Adrenal gland (tissue), 12 donors: ENCODE data around the gene SREBF1. TPM values are rescaled to one million over a fixed set of nuclear protein-coding genes. Genes with fewer than 3 reads are reported as not detected.

Experiments
- DNase-seq, 7 donors: peaks; one replicate each; pipeline ENCODE4 v3.0.0-alpha.2; 2019 to 2020
- H3K27ac ChIP-seq, 5 donors: fragments of 200-600 bp; sonication (generic) in 4 of 5; 1 replicate in 3 of 5; 2 replicates in 2 of 5; pipeline versions ENCODE4 v1.5.1 to v1.8.0; 2016 to 2020; ENCODE audit warnings: mild to moderate bottlenecking in 1 of 5
- H3K27me3 ChIP-seq: fragments of 200-600 bp; 2 replicates; pipeline ENCODE4 v1.8.0; 2021
- H3K36me3 ChIP-seq, 2 donors: fragments of 200-600 bp; replicated peaks in 1 of 2; 1 replicate in 1 of 2; 2 replicates in 1 of 2; pipeline versions ENCODE4 v1.5.1 to v1.8.0; 2018 to 2022
- H3K4me1 ChIP-seq, 2 donors: fragments of 200-600 bp; replicated peaks in 1 of 2; 1 replicate in 1 of 2; 2 replicates in 1 of 2; pipeline versions ENCODE4 v1.5.1 to v1.8.0; 2018 to 2021
- H3K4me3 ChIP-seq, 4 donors: fragments of 200-600 bp; sonication (generic) in 3 of 4; one replicate each; pipeline ENCODE4 v1.5.1; 2016 to 2018
- H3K9me3 ChIP-seq, 3 donors: fragments of 200-600 bp; sonication (generic) in 1 of 3; replicated peaks in 1 of 3; 1 replicate in 2 of 3; 2 replicates in 1 of 3; pipeline versions ENCODE4 v1.5.1 to v1.8.0; 2016 to 2021
- POLR2A ChIP-seq, 2 donors: fragments of 450-650 bp; IDR thresholded peaks; one replicate each; pipeline ENCODE4 v1.6.1; 2017; ENCODE audit warnings: antibody characterized with exemption in 2 of 2, mild to moderate bottlenecking in 2 of 2, moderate library complexity in 1 of 2
- WGBS, 4 donors: extraction: QIAGEN DNeasy Blood & Tissue Kit in 2 of 4; methylation state at CpG; one replicate each; pipeline versions ENCODE4 v1.1.5 to v1.1.7; 2013 to 2017; 5-methylcytosine and 5-hydroxymethylcytosine counted together
- intact Hi-C, 2 donors: fragments of 100-400 bp; cut with DNase I; formaldehyde crosslinking; loops; one replicate each; pipeline versions ENCODE4 v1.14.1 to v1.15.0; 2022 to 2023
- polyA plus RNA-seq, 3 donors: library from polyadenylated mRNA; stranded (reverse); fragments of 200-250 nt in 2 of 3; fragments of 350-450 nt in 1 of 3; fragmentation: Illumina TruSeq in 1 of 3; extraction: RNeasy Lipid Tissue Mini Kit (QIAGEN cat#74804) in 1 of 3; gene quantifications; one replicate each; pipeline ENCODE4 v1.2.3, GENCODE V29; 2013 to 2014
- total RNA-seq, 9 donors: library from RNA; depleted of rRNA in 4 of 9; stranded (reverse); fragments of >200 nt in 4 of 9; fragments of 120-200 nt in 1 of 9; fragmentation: NEBNext Ultra II Directional in 1 of 9; extraction: Animal tissue kit (Norgen Biotek cat#: 25700) in 1 of 9; gene quantifications; one replicate each; pipeline versions ENCODE4 v1.1.0 to v1.2.4, GENCODE V29; 2013 to 2023
- TF ChIP-seq, protein P1 (sequence below), 6 experiments: fragments of 450-650 bp in 4 of 6; fragments of 200-600 bp in 2 of 6; sonication (generic) in 1 of 6; IDR thresholded peaks; 1 replicate in 5 of 6; 2 replicates in 1 of 6; pipeline versions ENCODE4 v1.5.1 to v1.8.0; 2016 to 2021; ENCODE audit warnings: antibody characterized with exemption in 6 of 6, mild to moderate bottlenecking in 2 of 6, moderate library complexity in 1 of 6
- donor health status: healthy with polysubstance abuse.
- donor health status: Bipolar disorder and iron deficiency.
- donor health status: DM: yes; HTN: yes; CAD: no.
- donor health status: DM: no; HTN: no; CAD: no.
- donor health status: DM: no; HTN: no; CAD: no.
- donor health status: DM: yes; HTN: yes; CAD: no.

Gene SREBF1
- total and polyA plus RNA-seq, 12 donors, result 48.2 to 850 (median 576) TPM

DNA sequence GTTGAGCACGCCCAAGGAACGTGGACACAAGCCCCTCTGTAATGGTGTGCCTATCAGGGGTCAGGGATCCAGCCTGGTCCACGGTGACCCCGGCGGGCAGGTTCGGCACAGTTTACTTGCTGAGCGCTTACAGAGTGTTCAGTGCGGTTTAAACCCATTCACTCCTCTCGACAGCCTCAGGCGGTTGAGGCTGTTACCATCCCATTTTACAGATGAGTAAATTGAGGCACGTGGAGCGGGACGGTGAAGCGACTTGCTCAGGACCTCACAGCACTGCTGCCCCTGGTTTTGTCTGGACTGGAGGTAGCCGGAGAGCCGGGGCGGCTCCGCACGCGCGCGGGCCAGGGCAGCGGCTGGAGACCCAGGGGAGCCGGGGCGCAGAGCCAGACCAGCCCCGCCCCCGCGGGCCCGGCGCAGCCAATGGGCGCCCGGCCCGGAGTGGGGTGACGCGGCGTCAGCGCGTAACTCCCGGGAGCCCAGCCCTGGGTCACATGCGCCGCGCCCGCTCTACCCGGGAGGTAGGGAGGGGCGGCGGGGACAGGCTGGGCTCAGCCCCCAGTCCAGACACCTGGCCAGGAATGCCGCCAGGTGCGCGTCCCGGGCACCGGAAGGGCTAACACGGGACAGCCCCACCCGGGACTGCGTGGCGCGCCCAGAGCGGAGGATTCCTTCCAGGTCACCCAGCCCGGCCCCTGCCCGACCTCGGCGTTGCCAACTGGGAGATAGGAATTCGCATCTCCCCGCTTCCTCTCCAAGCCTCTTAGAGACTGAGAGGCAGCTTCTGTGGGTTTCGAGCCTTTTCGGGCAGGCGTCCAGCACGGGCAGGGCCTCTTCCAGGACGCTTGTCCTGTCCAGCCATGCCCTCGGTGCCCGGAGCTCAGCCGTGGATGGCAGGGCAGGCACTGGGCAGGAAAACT, 3.3 kb upstream of the SREBF1 start:
- H3K27ac ChIP-seq, result peak overlapping the region; percentile 89 to 100 (median 99)
- TF ChIP-seq, protein P1, sequence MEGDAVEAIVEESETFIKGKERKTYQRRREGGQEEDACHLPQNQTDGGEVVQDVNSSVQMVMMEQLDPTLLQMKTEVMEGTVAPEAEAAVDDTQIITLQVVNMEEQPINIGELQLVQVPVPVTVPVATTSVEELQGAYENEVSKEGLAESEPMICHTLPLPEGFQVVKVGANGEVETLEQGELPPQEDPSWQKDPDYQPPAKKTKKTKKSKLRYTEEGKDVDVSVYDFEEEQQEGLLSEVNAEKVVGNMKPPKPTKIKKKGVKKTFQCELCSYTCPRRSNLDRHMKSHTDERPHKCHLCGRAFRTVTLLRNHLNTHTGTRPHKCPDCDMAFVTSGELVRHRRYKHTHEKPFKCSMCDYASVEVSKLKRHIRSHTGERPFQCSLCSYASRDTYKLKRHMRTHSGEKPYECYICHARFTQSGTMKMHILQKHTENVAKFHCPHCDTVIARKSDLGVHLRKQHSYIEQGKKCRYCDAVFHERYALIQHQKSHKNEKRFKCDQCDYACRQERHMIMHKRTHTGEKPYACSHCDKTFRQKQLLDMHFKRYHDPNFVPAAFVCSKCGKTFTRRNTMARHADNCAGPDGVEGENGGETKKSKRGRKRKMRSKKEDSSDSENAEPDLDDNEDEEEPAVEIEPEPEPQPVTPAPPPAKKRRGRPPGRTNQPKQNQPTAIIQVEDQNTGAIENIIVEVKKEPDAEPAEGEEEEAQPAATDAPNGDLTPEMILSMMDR (IDR thresholded peaks at IDR 0.05), result no peak
- peak; percentile 73 to 90 for TF ChIP-seq POLR2A (IDR thresholded peaks at IDR 0.05)
- peak; percentile 93 to 95 (median 95) for DNase-seq
- H3K27me3 ChIP-seq, result no peaks in the 10 kb centered on the region
- peaks cover 57 to 67% of the 10 kb centered on the region in 2 donors for H3K4me1 ChIP-seq
- peak overlapping the region in 2 of 4 donors; percentile 27 to 47 for H3K4me3 ChIP-seq
- H3K36me3 ChIP-seq, result no peaks in the 10 kb centered on the region
- 2% methylated on average over 27 to 71 of the region's 71 CpGs for WGBS, 4 donors
- no peaks in the 10 kb centered on the region for H3K9me3 ChIP-seq
- intact Hi-C loops, result no loop called here

DNA sequence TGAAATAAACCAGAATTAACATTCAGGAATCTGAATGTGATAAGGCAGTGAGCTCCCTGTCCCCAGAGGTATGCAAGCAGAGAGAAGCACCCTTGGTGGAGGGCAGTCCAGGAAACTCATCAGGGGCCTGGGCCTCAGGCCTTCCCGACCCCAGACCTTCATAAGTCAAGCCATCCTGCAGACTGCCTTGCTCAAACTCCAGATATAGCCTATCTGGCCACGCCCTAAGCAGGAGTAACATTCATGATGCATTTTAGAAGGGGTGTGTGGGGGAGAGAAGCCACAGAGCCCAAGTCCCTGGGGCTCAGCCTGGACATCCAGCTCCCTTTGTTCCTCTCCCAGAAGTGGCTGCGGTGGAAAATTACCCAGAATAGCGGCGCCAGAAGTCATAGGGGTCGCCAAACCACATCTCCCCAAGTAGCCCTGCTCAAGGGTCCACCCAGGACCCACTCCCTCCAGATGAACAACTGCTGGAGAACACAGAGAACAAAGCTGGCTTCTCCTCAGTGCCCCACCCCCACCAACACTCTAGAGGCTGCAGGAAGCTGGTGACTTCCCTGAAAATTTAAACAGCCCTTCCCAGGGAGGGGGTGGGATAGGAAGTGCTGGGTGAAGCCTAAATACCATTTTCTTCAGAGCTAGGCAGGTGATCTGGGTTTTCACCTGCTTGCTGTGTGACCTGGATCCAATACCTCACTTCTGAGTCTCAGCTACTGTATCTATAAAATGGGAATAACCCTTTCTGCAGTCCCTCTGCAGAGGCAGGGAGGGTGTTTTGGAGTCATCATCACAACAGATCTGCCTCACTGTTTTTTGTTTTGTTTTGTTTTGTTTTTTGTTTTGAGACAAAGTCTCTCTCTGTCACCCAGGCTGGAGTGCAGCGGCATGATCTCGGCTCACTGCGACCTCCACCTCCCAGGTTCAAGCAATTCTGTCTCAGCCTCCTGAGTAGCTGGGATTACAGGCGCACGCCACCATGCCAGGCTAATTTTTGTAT, 1.5 kb upstream of the SREBF1 start:
- 54 to 77% (median 65%) methylated on average over 8 to 11 of the region's 11 CpGs for WGBS, 4 donors
- peaks cover 61 to 79% of the 10 kb centered on the region in 2 donors for H3K4me1 ChIP-seq
- H3K4me3 ChIP-seq, result no peak overlapping the region
- intact Hi-C loops, result no loop called here
- H3K36me3 ChIP-seq, result no peaks in the 10 kb centered on the region
- TF ChIP-seq, protein P1 (IDR thresholded peaks at IDR 0.05), result no peak
- TF ChIP-seq POLR2A (IDR thresholded peaks at IDR 0.05), result peak; percentile 20 to 23
- no peaks in the 10 kb centered on the region for H3K27me3 ChIP-seq
- H3K27ac ChIP-seq, result peak overlapping the region; percentile 94 to 100 (median 99)
- DNase-seq, result peak in 6 of 7 donors; percentile 65 to 84 (median 76)
- no peaks in the 10 kb centered on the region for H3K9me3 ChIP-seq

DNA sequence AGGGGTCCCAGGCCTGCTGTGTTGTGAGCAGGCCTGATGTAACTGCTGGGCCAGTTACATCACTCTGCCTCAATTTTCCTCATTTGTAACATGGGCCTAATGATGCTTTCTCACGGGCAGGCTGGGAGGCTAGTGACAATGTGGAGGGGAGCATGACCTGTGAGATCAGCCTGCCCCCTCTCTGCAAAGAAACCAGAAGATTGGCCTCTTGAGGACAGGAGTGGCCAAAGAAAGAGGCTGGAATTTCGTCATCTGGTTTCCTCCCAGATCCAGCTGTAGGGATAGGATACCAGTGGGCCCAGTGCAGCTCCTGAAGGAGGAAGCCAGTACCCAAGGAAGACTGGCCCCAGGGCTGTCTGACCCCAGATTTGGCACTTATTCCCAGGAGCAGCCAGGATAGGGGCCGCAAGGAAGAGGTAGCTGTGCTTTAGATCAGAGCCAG, 615 bp upstream of the SREBF1 start:
- Histone ChIP-seq H3K27ac (peak overlapping the region; percentile 94 to 100 (median 99)), H3K9me3 (no peaks in the 10 kb centered on the region), H3K4me3 (peak overlapping the region in 2 of 4 donors; percentile 68 to 78), H3K27me3 (no peaks in the 10 kb centered on the region), H3K36me3 (no peaks in the 10 kb centered on the region), H3K4me1 (peaks cover 60 to 82% of the 10 kb centered on the region in 2 donors)
- TF ChIP-seq, protein P1 (IDR thresholded peaks at IDR 0.05), result no peak
- TF ChIP-seq POLR2A (IDR thresholded peaks at IDR 0.05), result peak in 1 of 2 donors; percentile 52
- 25 to 45% (median 39%) methylated on average over 3 of the region's 3 CpGs for WGBS, 4 donors
- DNase-seq, result peak; percentile 36 to 82 (median 66)
- intact Hi-C loops, result no loop called here
